NB4 (cell line): Measurements from ENCODE around the gene PDGFC.

Experiments
- DNase-seq: peaks from one replicate; pipeline ENCODE4 v3.0.0; 2010; ENCODE audit warnings: low read depth
- H3K4me3 ChIP-seq: one replicate; pipeline ENCODE4 v1.5.1; 2011; ENCODE audit warnings: mild to moderate bottlenecking, low read depth, low read length, moderate library complexity
- MYC ChIP-seq: IDR thresholded peaks from 2 replicates; pipeline ENCODE4 v1.6.1; 2011; ENCODE audit warnings: low read depth, low read length
- POLR2A ChIP-seq: IDR thresholded peaks from 2 replicates; pipeline ENCODE4 v1.6.1; 2011; ENCODE audit warnings: mild to moderate bottlenecking; ENCODE audit not compliant: insufficient read length; ENCODE audit errors: extremely low read depth
- TF ChIP-seq, protein P1 (sequence below): IDR thresholded peaks from 2 replicates; pipeline ENCODE4 v1.6.1; 2011; ENCODE audit warnings: low read depth, low read length
- TF ChIP-seq, protein P2 (sequence below): IDR thresholded peaks from one replicate; pipeline ENCODE4 v1.5.1; 2012; ENCODE audit warnings: low read depth, low read length

The PDGFC gene

DNA sequence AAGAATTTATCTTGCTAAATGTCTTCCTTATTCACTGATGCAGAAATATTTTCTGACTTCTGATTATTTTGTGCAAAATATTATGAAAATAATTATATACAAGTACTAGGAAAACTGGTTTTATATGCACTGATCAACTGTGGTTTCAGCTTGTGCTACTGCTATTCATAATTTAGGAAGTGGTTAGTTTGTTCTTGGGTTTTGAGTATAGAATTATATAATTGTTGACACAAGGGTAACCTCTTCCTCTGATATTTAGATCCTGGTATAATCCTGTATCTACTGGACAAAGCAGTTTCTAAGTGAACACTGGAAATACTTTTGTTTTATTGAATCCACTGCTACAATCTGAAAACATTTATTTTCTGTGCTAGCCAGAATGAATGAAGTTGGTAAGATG, 182.8 kb downstream of the PDGFC start:
- DNase-seq = no peak
- no peak overlapping the region for H3K4me3 ChIP-seq
- no peak for TF ChIP-seq MYC
- TF ChIP-seq, protein P1, sequence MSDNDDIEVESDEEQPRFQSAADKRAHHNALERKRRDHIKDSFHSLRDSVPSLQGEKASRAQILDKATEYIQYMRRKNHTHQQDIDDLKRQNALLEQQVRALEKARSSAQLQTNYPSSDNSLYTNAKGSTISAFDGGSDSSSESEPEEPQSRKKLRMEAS = no peak
- TF ChIP-seq POLR2A = no peak
- TF ChIP-seq, protein P2, sequence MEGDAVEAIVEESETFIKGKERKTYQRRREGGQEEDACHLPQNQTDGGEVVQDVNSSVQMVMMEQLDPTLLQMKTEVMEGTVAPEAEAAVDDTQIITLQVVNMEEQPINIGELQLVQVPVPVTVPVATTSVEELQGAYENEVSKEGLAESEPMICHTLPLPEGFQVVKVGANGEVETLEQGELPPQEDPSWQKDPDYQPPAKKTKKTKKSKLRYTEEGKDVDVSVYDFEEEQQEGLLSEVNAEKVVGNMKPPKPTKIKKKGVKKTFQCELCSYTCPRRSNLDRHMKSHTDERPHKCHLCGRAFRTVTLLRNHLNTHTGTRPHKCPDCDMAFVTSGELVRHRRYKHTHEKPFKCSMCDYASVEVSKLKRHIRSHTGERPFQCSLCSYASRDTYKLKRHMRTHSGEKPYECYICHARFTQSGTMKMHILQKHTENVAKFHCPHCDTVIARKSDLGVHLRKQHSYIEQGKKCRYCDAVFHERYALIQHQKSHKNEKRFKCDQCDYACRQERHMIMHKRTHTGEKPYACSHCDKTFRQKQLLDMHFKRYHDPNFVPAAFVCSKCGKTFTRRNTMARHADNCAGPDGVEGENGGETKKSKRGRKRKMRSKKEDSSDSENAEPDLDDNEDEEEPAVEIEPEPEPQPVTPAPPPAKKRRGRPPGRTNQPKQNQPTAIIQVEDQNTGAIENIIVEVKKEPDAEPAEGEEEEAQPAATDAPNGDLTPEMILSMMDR = no peak

GRCh38 chr4:156786713-156787112, 184.9 kb downstream of the PDGFC start:
- TF ChIP-seq, protein P1 = no peak
- no peak for TF ChIP-seq MYC
- TF ChIP-seq POLR2A = no peak
- TF ChIP-seq, protein P2 = no peak
- DNase-seq = no peak
- H3K4me3 ChIP-seq = no peak overlapping the region

- no peak for TF ChIP-seq POLR2A
- TF ChIP-seq, protein P2 = no peak
- TF ChIP-seq, protein P1 = no peak
- TF ChIP-seq MYC = no peak
These were observed 186.6 kb downstream of the PDGFC start for GRCh38 chr4:156784970-156785369.

DNA sequence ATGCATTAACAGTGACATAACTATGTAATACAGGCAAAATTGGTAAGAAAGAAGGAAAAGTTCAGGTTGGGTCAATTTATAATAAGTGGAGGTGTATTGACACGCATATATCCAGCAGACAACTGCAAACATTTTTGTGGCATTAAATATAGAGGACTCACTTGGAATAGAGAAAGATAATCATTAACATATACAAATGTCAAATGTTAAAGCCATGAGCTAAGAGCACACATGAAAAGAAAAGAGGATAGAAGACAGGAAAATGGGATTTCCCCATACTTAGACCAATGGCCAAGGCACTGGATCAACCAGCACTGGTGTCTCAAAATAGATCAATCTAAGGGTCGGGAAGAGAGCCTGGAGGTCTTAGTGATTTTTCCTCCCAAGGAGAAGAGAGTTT, 187.6 kb downstream of the PDGFC start:
- H3K4me3 ChIP-seq = no peak overlapping the region
- TF ChIP-seq MYC = no peak
- TF ChIP-seq POLR2A = no peak
- TF ChIP-seq, protein P1 = no peak
- TF ChIP-seq, protein P2 = no peak

More at GRCh38 chr4:156784970-156785369, 186.6 kb downstream of the PDGFC start:
- no peak for DNase-seq
- H3K4me3 ChIP-seq = no peak overlapping the region

DNA sequence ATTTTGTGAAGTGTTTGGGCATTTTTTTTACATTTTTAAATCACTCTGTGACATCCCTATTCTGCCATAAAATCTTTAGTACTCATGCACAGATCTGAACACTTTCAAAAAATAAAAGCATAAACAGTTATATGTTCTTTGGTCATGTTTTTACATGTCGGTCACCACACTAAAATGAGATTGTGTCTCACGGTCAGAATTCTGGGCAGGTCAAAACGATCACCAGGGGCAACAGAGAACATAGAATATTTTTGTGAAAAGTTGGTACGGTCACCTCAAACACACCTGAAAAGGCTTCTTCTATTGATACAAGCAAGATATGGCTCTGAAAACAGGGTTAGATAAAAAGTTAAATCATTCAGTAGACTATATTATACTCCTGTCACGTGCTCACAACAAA, 189.1 kb downstream of the PDGFC start:
- TF ChIP-seq, protein P1 = no peak
- TF ChIP-seq POLR2A (no peak), MYC (no peak)
- TF ChIP-seq, protein P2 = no peak

More for the DNA sequence above, 187.6 kb downstream of the PDGFC start:
- DNase-seq = no peak

GRCh38 chr4:156781852-156782251, 189.7 kb downstream of the PDGFC start:
- DNase-seq = no peak
- TF ChIP-seq, protein P1 = no peak
- no peak for TF ChIP-seq MYC
- TF ChIP-seq POLR2A = no peak
- TF ChIP-seq, protein P2 = no peak
- H3K4me3 ChIP-seq = no peak overlapping the region

More for the DNA sequence above, 189.1 kb downstream of the PDGFC start:
- no peak overlapping the region for H3K4me3 ChIP-seq
- no peak for DNase-seq
